ENCODE results near the gene MASP1.

The MASP1 gene

GRCh38 chr3:187227658-187228258 is 63.8 kb downstream of the MASP1 start:
- no peak overlapping the region for H3K4me2 ChIP-seq
- H4K20me1 ChIP-seq (ENCODE audit: insufficient read depth) = no peaks in the 10 kb centered on the region
- H3K27me3 ChIP-seq (ENCODE audit: insufficient read depth, low read depth) = no peaks in the 10 kb centered on the region
- H2AFZ ChIP-seq (ENCODE audit: low read depth) = no peak overlapping the region
- no peaks in the 10 kb centered on the region for H3K79me2 ChIP-seq (ENCODE audit: insufficient read depth, low read depth)
- no peaks in the 10 kb centered on the region for H3K36me3 ChIP-seq (ENCODE audit: insufficient read depth)
- TF ChIP-seq CTCF (conservative IDR thresholded peaks at IDR 0.05; ENCODE audit: low read depth, low read length) = no peak
- H3K27ac ChIP-seq = no peak overlapping the region
- H3K4me1 ChIP-seq (ENCODE audit: low read depth, poor library complexity, severe bottlenecking) = no peaks in the 10 kb centered on the region
- no peak overlapping the region for H3K9ac ChIP-seq
- no peak overlapping the region for H3K4me3 ChIP-seq (IDR thresholded peaks at IDR 0.05; ENCODE audit: insufficient read depth, low read depth, low read length)

GRCh38 chr3:187223799-187224198 is 67.7 kb downstream of the MASP1 start:
- Histone ChIP-seq H2AFZ (ENCODE audit: low read depth) (no peak overlapping the region), H3K4me2 (no peak overlapping the region)

GRCh38 chr3:187222801-187223200 is 68.7 kb downstream of the MASP1 start:
- Histone ChIP-seq H2AFZ (ENCODE audit: low read depth) (no peak overlapping the region), H3K4me2 (no peak overlapping the region), H3K4me1 (ENCODE audit: low read depth, poor library complexity, severe bottlenecking) (no peaks in the 10 kb centered on the region), H3K4me3 (IDR thresholded peaks at IDR 0.05; ENCODE audit: insufficient read depth, low read depth, low read length) (no peak overlapping the region), H3K36me3 (ENCODE audit: insufficient read depth) (no peaks in the 10 kb centered on the region), H3K79me2 (ENCODE audit: insufficient read depth, low read depth) (no peaks in the 10 kb centered on the region), H3K9ac (no peak overlapping the region), H3K27me3 (ENCODE audit: insufficient read depth, low read depth) (no peaks in the 10 kb centered on the region), H3K27ac (no peak overlapping the region), H4K20me1 (ENCODE audit: insufficient read depth) (no peaks in the 10 kb centered on the region)
- no peak for TF ChIP-seq CTCF (conservative IDR thresholded peaks at IDR 0.05; ENCODE audit: low read depth, low read length)

More at GRCh38 chr3:187223799-187224198, 67.7 kb downstream of the MASP1 start:
- no peaks in the 10 kb centered on the region for H3K79me2 ChIP-seq (ENCODE audit: insufficient read depth, low read depth)
- H3K36me3 ChIP-seq (ENCODE audit: insufficient read depth) = no peaks in the 10 kb centered on the region
- H3K4me3 ChIP-seq (IDR thresholded peaks at IDR 0.05; ENCODE audit: insufficient read depth, low read depth, low read length) = no peak overlapping the region
- no peak for TF ChIP-seq CTCF (conservative IDR thresholded peaks at IDR 0.05; ENCODE audit: low read depth, low read length)
- no peaks in the 10 kb centered on the region for H3K27me3 ChIP-seq (ENCODE audit: insufficient read depth, low read depth)
- H3K4me1 ChIP-seq (ENCODE audit: low read depth, poor library complexity, severe bottlenecking) = no peaks in the 10 kb centered on the region
- no peak overlapping the region for H3K27ac ChIP-seq
- H3K9ac ChIP-seq = no peak overlapping the region
- no peaks in the 10 kb centered on the region for H4K20me1 ChIP-seq (ENCODE audit: insufficient read depth)

- TF ChIP-seq CTCF (conservative IDR thresholded peaks at IDR 0.05; ENCODE audit: low read depth, low read length) = no peak
- Histone ChIP-seq H3K27ac (no peak overlapping the region), H2AFZ (ENCODE audit: low read depth) (no peak overlapping the region), H3K79me2 (ENCODE audit: insufficient read depth, low read depth) (no peaks in the 10 kb centered on the region), H3K9ac (no peak overlapping the region), H3K4me2 (no peak overlapping the region), H3K36me3 (ENCODE audit: insufficient read depth) (no peaks in the 10 kb centered on the region), H3K4me3 (IDR thresholded peaks at IDR 0.05; ENCODE audit: insufficient read depth, low read depth, low read length) (no peak overlapping the region), H3K27me3 (ENCODE audit: insufficient read depth, low read depth) (no peaks in the 10 kb centered on the region), H3K4me1 (ENCODE audit: low read depth, poor library complexity, severe bottlenecking) (no peaks in the 10 kb centered on the region), H4K20me1 (ENCODE audit: insufficient read depth) (no peaks in the 10 kb centered on the region)
Measured at GRCh38 chr3:187215460-187215859, 76.1 kb downstream of the MASP1 start.

All from KMS-11 (cell line).